NCI-H345 (cell line): ENCODE results near the gene PRSS57.
A peak's percentile ranks its signal among the peaks of the same experiment; 100 is the strongest.
"Not testable (repeated sequence)": the region's sequence is repeated elsewhere in the genome, so short reads cannot be mapped to it uniquely, and the experiment has no call there.

Experiments used
- DNase-seq: peaks from one replicate; lab custom pipeline; 2025; lab: John Stamatoyannopoulos, UW

The PRSS57 gene

GRCh38 chr19:723247-723646, 28.0 kb upstream of the PRSS57 start:
- DNase-seq, result no peak

- DNase-seq, result no peak
These were observed 27.4 kb upstream of the PRSS57 start for GRCh38 chr19:722553-723101.

- no peak for DNase-seq
These were observed 25.3 kb upstream of the PRSS57 start for GRCh38 chr19:720345-721160.

- no peak for DNase-seq
These were observed 24.5 kb upstream of the PRSS57 start for GRCh38 chr19:719636-720344.

GRCh38 chr19:718991-719512, 23.8 kb upstream of the PRSS57 start:
- DNase-seq, result no peak

GRCh38 chr19:718251-718951, 23.1 kb upstream of the PRSS57 start:
- DNase-seq, result no peak

GRCh38 chr19:715347-715746, 20.1 kb upstream of the PRSS57 start:
- no peak for DNase-seq

- no peak for DNase-seq
These were observed 16.0 kb upstream of the PRSS57 start for GRCh38 chr19:711254-711653.

GRCh38 chr19:710767-711166, 15.5 kb upstream of the PRSS57 start:
- DNase-seq, result no peak

- no peak for DNase-seq
These were observed 14.8 kb upstream of the PRSS57 start for GRCh38 chr19:709965-710571.

GRCh38 chr19:709196-709964, 14.1 kb upstream of the PRSS57 start:
- DNase-seq, result no peak

GRCh38 chr19:708154-709143, 13.2 kb upstream of the PRSS57 start, which contains the start of gene PALM:
Gene PALM (plus strand): TSS chr19:708935. CDS start chr19:709147, 212 bp downstream.
- peak; percentile 69 for DNase-seq

GRCh38 chr19:704447-704741, 9.1 kb upstream of the PRSS57 start:
- no peak for DNase-seq

- DNase-seq, result peak; percentile 59
These were observed 8.6 kb upstream of the PRSS57 start for GRCh38 chr19:703651-704446.

- DNase-seq, result no peak
These were observed 8.0 kb upstream of the PRSS57 start for GRCh38 chr19:703329-703650.

- not testable (repeated sequence) for DNase-seq
These were observed 7.6 kb upstream of the PRSS57 start for GRCh38 chr19:702847-703246.

- DNase-seq, result not testable (repeated sequence)
These were observed 4.6 kb upstream of the PRSS57 start for GRCh38 chr19:699885-700284.

GRCh38 chr19:698529-698928, 3.3 kb upstream of the PRSS57 start:
- not testable (repeated sequence) for DNase-seq
